MCF 10A (cell line): ENCODE measurements around the gene SULT6B1. TPM values are rescaled to one million over a fixed set of nuclear protein-coding genes. Genes with fewer than 3 reads are reported as not detected.

Source experiments
- BruUV-seq: library from RNA; stranded (reverse); fragments of 400-500 nt; replicated peaks from 2 replicates; lab custom pipeline; 2021; lab: Mats Ljungman, UMichigan
- CTCF ChIA-PET: fragments of 300-600 bp; sonication (Branson Sonifier 250); formaldehyde crosslinking; extraction: SDS; loops from one replicate; lab custom pipeline; 2021; ENCODE audit warnings: antibody characterized with exemption, inconsistent platforms; lab: Yijun Ruan, JAX
- POLR2A ChIA-PET: fragments of 300-600, 350-650 bp; sonication (Branson Sonifier 250); formaldehyde crosslinking; extraction: SDS; loops from one replicate; lab custom pipeline; 2020; ENCODE audit warnings: antibody characterized with exemption, inconsistent platforms; lab: Yijun Ruan, JAX
- DNase-seq: peaks from one replicate; pipeline ENCODE4 v3.0.0-alpha.2; 2018; ENCODE audit not compliant: unreplicated experiment
- H3K27ac Mint-ChIP-seq: one replicate; pipeline ENCODE4 v1.8.0; 2022; ENCODE audit warnings: mild to moderate bottlenecking, low read depth, mixed read lengths; ENCODE audit not compliant: unreplicated experiment
- H3K27me3 Mint-ChIP-seq: one replicate; pipeline ENCODE4 v1.8.0; 2022; ENCODE audit warnings: mixed read lengths; ENCODE audit not compliant: insufficient read depth, unreplicated experiment
- H3K36me3 Mint-ChIP-seq: one replicate; pipeline ENCODE4 v1.8.0; 2022; ENCODE audit warnings: mild to moderate bottlenecking, moderate library complexity, mixed read lengths; ENCODE audit not compliant: insufficient read depth, unreplicated experiment
- H3K4me1 Mint-ChIP-seq: one replicate; pipeline ENCODE4 v1.8.0; 2022; ENCODE audit warnings: mixed read lengths; ENCODE audit not compliant: insufficient read depth, unreplicated experiment
- H3K4me3 Mint-ChIP-seq: one replicate; pipeline ENCODE4 v1.8.0; 2022; ENCODE audit warnings: mild to moderate bottlenecking, moderate library complexity, mixed read lengths; ENCODE audit not compliant: unreplicated experiment
- H3K9me3 Mint-ChIP-seq: one replicate; pipeline ENCODE4 v1.8.0; 2022; ENCODE audit warnings: mixed read lengths; ENCODE audit not compliant: unreplicated experiment
- intact Hi-C: fragments of 100-400 bp; cut with micrococcal nuclease; formaldehyde crosslinking; loops from 2 replicates; pipeline ENCODE4 v1.14.1; 2022
- total RNA-seq: library from RNA; stranded (reverse); gene quantifications from 2 replicates; pipeline ENCODE4 v1.2.3, GENCODE V29; 2022
- TF ChIP-seq, protein P1 (sequence below): fragments of 200-600 bp; IDR thresholded peaks from one replicate; pipeline ENCODE4 v1.8.0; 2022; ENCODE audit warnings: antibody characterized with exemption, mild to moderate bottlenecking; ENCODE audit not compliant: unreplicated experiment

SULT6B1 gene
- total RNA-seq, 1 experiment from 2014 or later, result not detected

DNA sequence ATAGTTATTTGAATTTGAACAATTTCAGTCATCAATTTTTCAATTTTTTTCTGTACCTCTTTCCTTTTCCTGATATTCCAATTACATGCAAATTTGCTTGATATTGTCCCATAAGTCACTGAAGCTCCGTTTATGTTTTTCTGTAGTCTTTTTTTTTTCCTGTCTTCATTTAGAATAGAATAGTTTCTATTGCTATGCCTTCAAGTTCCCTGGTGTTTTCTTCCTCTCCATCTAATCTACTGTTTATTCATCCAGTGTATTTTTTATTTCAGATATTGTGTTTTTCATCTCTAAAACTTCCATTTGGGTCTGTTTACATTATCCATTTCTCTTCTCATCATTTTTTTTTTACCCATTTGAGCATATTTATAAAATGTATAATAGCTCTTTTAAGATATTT lies 23.7 kb downstream of the SULT6B1 start:
- Mint-ChIP-seq H3K27ac (no peak overlapping the region), H3K4me1 (no peaks in the 10 kb centered on the region), H3K9me3 (peaks cover 17% of the 10 kb centered on the region), H3K27me3 (no peaks in the 10 kb centered on the region), H3K4me3 (no peak overlapping the region), H3K36me3 (no peaks in the 10 kb centered on the region)
- ChIA-PET CTCF (interaction anchor here (0.7 kb wide), 2 partner anchors 13 to 1341 kb away, joined by 3 read pairs; no protein-coding TSS in a partner anchor), POLR2A (interaction anchor here (0.6 to 0.7 kb wide), 3 partner anchors 19 to 1147 kb away, joined by 3 to 4 read pairs (median 3); no protein-coding TSS in a partner anchor)
- TF ChIP-seq, protein P1, sequence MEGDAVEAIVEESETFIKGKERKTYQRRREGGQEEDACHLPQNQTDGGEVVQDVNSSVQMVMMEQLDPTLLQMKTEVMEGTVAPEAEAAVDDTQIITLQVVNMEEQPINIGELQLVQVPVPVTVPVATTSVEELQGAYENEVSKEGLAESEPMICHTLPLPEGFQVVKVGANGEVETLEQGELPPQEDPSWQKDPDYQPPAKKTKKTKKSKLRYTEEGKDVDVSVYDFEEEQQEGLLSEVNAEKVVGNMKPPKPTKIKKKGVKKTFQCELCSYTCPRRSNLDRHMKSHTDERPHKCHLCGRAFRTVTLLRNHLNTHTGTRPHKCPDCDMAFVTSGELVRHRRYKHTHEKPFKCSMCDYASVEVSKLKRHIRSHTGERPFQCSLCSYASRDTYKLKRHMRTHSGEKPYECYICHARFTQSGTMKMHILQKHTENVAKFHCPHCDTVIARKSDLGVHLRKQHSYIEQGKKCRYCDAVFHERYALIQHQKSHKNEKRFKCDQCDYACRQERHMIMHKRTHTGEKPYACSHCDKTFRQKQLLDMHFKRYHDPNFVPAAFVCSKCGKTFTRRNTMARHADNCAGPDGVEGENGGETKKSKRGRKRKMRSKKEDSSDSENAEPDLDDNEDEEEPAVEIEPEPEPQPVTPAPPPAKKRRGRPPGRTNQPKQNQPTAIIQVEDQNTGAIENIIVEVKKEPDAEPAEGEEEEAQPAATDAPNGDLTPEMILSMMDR, result no peak
- DNase-seq, result no peak
- intact Hi-C loops, result no loop called here
- no TSS peak for BruUV-seq

- POLR2A ChIA-PET, result interaction anchor here (0.5 to 3.3 kb wide), 11 partner anchors 11 to 114 kb away, joined by 3 to 18 read pairs (median 4); partner anchors contain the start of genes CEBPZ, CEBPZOS, GPATCH11 and HEATR5B
- peaks cover 10% of the 10 kb centered on the region for H3K36me3 Mint-ChIP-seq
- intact Hi-C loops, result no loop called here
- CTCF ChIA-PET, result interaction anchor here (0.7 to 2.1 kb wide), 4 partner anchors 9 to 12 kb away, joined by 3 to 11 read pairs (median 6); no protein-coding TSS in a partner anchor
- TF ChIP-seq, protein P1, result no peak
- DNase-seq, result peak; percentile 90
- H3K27me3 Mint-ChIP-seq, result no peaks in the 10 kb centered on the region
- H3K9me3 Mint-ChIP-seq, result peaks cover 15% of the 10 kb centered on the region
- peaks cover 28% of the 10 kb centered on the region for H3K4me1 Mint-ChIP-seq
- TSS peak; percentile 47 for BruUV-seq
- peak within 1 kb of the TSS; percentile 90 for H3K27ac Mint-ChIP-seq
- peak within 1 kb of the TSS; percentile 84 for H3K4me3 Mint-ChIP-seq
Observed at GRCh38 chr2:37156857-37157714, 31.4 kb downstream of the SULT6B1 start, which contains the start of gene EIF2AK2. Gene EIF2AK2 (minus strand): TSS chr2:37156980. CDS start chr2:37147806, 9,174 bp downstream.

DNA sequence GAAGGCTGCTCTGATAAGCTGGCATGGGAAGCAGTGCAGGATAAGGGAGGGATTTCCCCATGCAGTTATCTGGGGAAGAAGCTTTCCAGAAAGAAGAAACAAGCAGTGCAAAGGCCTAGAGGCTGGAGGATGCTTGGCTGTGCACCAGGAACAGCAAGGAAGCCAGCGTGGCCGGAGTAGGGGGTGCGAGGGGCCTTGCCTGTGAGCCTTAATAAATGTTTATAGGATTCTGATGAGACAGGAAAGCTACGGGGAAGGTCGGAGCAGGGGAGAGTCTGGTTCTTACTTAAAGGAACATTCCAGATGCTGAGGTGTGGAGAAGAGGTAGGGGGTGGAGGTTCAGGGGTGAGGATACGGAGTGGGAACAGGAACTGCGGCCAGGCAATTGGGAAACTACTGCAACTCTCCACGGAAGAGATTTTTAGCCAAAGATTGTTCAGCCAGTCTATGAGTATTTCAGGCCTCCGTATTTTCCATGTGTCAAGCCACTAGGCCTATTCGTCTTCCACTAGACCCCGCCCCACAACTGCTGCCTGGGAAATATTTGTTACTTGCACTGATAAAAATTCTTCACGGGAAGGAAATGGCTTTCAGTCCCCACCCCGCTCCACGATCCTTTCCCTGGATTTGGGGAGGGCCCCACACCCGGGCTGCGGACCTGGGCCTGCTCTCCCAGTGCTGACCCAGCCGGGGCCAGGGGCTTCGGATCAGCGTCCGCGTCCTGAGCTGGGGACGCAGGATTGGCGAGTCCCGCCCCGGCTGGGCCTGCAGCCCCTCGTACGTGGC lies 32.2 kb downstream of the SULT6B1 start:
- Mint-ChIP-seq H3K4me3 (peak overlapping the region; percentile 84), H3K4me1 (peaks cover 28% of the 10 kb centered on the region), H3K27ac (peak overlapping the region; percentile 90), H3K36me3 (peaks cover 10% of the 10 kb centered on the region), H3K9me3 (peaks cover 15% of the 10 kb centered on the region), H3K27me3 (no peaks in the 10 kb centered on the region)
- POLR2A ChIA-PET, result interaction anchor here (0.5 to 3.3 kb wide), 13 partner anchors 10 to 1163 kb away, joined by 3 to 18 read pairs (median 4); partner anchors contain the start of genes CEBPZ, CEBPZOS, GPATCH11 and HEATR5B
- no TSS peak for BruUV-seq
- intact Hi-C loops, result no loop called here
- TF ChIP-seq, protein P1, result no peak
- CTCF ChIA-PET, result interaction anchor here (0.6 to 2.1 kb wide), 6 partner anchors 11 to 650 kb away, joined by 3 to 7 read pairs (median 3); no protein-coding TSS in a partner anchor
- DNase-seq, result peak; percentile 40
